HG02938 (cell line): Measurements from ENCODE around the gene OR5M10.
"Not testable (repeated sequence)": the region's sequence is repeated elsewhere in the genome, so short reads cannot be mapped to it uniquely, and the experiment has no call there.

Source experiments
- ATAC-seq: cut with Tn5 transposase; IDR thresholded peaks from one replicate; pipeline ENCODE4 v1.9.1; 2021; ENCODE audit warnings: mild to moderate bottlenecking, moderate library complexity; ENCODE audit not compliant: unreplicated experiment

The OR5M10 gene

DNA sequence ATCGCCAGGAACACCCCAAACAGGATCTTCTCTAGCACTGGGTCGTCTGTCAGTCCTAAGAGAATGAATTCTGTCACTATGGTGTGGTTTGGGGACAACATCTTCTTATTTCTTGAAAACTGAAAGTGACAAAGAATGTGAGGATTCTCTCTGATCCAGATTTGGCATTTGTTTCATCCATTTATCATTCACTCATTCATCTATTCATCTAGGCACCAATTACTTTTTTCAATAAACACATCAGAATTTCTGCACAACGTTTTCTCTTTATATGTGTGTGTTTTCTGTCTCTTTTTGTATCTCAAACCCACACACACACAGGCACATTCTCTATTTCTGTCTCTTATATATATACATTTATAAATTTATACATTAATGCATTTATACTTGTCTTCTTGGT lies at the start of gene OR5M10:
Gene OR5M10, minus strand, starts transcription at position 101 of the 400 bp plus-strand sequence. Its CDS starts 0 bp downstream, at position 101.
- no peak for ATAC-seq

DNA sequence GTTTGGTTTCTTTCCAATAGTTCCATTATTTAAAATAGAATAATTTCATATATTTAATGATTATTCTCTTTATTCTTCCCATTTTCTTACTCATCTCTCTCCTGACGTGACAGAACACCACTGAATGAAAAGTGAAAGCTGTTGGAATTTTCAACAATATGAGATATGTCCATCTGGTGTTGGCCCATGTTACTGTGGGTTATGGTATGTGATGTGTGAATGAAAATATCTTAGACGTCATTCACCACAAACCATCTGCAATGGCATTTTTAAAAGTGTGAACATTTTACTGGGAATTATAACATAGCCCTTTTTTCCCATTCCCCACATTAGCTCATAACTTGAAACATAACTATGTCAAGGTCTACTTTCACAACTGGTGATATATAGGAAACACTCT lies 48.4 kb upstream of the OR5M10 start:
- ATAC-seq: no peak

DNA sequence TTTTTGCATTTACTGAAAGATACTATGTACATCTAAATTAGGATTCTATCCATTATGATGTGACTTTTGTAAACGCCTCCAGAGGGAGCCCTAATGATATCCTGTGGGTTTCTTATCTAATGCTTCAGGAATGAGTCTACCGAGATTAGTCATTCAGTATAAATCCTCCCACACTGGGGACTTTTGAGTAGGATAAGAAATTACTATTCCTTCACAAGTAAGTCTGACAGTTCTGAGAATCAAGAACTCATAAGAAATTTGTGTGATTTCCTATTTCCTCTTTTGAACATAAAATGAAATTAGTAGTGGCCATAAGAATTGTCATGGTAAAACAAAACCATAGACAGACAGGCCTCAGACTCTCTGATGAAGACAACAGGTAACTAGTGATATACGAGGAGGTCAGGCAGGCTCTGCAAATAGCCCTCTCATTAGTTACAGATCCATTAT lies 47.2 kb upstream of the OR5M10 start:
- ATAC-seq: no peak

GRCh38 chr11:56611174-56611573 lies 33.7 kb upstream of the OR5M10 start:
- no peak for ATAC-seq

DNA sequence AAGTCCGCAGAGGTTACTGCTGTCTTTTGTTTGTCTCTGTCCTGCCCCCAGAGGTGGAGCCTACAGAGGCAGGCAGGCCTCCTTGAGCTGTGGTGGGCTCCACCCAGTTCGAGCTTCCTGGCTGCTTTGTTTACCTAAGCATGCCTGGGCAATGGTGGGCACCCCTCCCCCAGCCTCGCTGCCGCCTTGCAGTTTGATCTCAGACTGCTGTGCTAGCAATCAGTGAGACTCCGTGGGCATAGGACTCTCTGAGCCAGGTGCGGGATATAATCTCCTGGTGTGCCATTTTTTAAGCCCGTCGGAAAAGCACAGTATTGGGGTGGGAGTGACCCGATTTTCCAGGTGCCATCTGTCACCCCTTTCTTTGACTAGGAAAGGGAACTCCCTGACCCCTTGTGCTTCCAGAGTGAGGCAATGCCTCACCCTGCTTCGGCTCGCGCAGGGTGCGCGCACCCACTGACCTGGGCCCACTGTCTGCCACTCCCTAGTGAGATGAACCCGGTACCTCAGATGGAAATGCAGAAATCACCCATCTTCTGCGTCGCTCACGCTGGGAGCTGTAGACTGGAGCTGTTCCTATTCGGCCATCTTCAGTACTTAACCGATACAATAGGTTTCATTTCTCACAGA lies 14.7 kb upstream of the OR5M10 start:
- ATAC-seq: not testable (repeated sequence)

- no peak for ATAC-seq
Observed at GRCh38 chr11:56558574-56558973, 18.9 kb downstream of the OR5M10 start.

DNA sequence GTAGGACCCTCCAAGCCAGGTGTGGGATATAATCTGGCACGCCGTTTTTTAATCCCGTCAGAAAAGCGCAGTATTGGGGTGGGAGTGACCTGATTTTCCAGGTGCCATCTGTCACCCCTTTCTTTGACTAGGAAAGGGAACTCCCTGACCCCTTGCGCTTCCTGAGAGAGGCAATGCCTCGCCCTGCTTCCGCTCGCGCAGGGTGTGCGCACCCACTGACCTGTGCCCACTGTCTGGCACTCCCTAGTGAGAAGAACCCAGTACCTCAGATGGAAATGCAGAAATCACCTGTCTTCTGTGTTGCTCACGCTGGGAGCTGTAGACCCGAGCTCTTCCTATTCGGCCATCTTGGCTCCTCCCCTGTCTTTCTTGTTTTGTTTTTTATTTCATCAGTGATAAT lies 22.8 kb downstream of the OR5M10 start:
- ATAC-seq: not testable (repeated sequence)

DNA sequence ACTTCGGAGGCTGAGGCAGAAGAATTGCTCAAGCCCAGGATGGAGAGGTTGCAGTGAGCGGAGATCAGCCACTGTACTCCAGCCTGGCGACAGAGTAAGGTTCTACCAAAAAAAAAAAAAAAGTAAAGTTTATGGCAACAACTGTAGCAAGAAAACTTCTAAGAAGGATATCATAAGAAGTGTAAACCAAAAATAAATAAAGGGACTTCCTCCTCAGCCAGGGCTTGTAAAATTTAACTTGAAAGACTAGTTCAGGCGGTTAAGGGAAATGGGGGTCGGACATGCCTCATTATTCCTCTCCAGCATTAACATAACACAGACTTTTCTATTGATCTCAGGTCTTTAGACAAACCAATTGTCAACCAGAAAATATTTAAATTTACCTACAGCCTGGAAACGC lies 32.0 kb downstream of the OR5M10 start:
- ATAC-seq: no peak

GRCh38 chr11:56543739-56544138 lies 33.8 kb downstream of the OR5M10 start:
- no peak for ATAC-seq

DNA sequence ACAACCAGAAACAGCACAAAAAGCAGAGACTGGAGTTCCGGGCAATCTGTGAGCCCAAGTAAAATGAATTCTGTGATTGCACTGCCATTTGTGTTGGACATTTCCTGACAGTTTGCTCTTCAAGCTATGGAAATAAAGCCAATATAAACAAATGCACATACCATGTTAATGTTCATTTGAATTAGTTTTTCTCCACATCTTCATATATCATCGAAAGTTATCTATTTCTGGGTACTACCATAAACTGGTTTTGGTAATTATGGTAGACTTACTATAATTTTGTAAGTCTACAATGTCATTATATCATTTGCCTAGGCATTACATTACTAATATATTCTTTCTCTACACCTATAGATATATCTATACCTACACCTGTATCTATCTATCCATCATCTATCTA lies 34.4 kb downstream of the OR5M10 start, which contains the start of gene OR5M11:
Gene OR5M11, minus strand, starts transcription at position 101 of the 400 bp plus-strand sequence. Its CDS starts 0 bp downstream, at position 101.
- no peak for ATAC-seq

DNA sequence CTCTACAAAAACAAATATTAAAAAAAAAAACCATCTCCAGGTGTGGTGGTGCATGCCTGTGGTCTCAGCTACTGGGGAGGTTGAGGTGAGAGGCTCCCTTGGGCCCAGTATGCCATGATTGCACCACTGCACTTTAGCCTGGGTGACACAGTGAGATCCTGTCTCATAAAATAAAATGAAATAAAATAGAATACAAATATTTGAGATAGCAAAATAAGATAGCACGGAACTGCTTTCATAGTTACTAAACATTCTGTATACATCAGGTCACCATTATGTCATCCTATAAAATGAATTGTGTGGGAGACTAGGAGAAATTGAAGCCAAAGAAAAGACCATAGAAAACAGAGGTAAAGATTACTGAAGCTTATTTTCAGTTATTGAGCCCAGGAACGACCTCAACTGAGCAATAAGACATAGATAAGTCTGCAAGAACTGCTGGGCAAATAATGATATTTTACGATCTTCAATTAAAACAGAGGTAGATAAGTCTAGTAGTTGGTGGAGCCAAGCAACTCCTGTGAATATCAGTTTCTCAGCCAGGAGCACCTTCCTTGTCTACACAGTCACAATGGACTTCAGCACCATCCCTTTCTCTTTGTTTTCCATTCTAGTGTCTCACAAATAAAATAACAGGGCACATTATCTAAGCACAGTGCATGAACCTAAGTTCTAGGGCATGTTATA lies 44.3 kb downstream of the OR5M10 start:
- no peak for ATAC-seq

DNA sequence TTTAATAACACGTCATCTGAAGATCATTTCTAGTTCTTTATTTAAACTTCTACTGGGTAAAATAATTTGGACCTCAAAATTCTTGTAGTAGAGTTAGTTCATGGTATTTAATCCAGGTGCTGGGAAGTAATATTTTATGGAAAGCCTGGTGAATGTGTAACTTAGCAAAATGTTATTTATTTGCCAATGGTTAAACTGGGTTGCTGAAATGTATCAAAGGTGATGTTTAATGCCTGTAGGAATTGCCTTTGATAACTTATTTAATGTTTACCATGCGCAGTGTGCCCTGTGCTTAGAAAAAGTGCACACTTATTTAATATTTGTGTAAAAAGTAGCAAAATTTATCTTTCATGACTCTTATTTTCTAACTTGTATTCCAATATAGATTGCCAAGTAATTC lies 45.7 kb downstream of the OR5M10 start:
- ATAC-seq: no peak
